Transverse colon (tissue), 4 donors: ENCODE data around the gene ATAD1.

Source experiments
- EP300 ChIP-seq: sonication (generic); formaldehyde crosslinking; IDR thresholded peaks from one replicate; pipeline ENCODE4 v1.6.1; 2017; ENCODE audit warnings: antibody characterized with exemption, low read depth
- POLR2A ChIP-seq: fragments of 450-650 bp; IDR thresholded peaks from one replicate; pipeline ENCODE4 v1.6.1; 2016; ENCODE audit warnings: antibody characterized with exemption, mild to moderate bottlenecking, moderate library complexity
- POLR2AphosphoS5 ChIP-seq, 3 donors: sonication (generic); formaldehyde crosslinking; IDR thresholded peaks; one replicate each; pipeline ENCODE4 v1.6.1; 2016; ENCODE audit warnings: antibody characterized with exemption in 3 of 3
- TF ChIP-seq, protein P1 (sequence below), 5 experiments: fragments of 200-600 bp in 3 of 5; fragments of 450-650 bp in 2 of 5; sonication (generic) in 3 of 5; IDR thresholded peaks; 1 replicate in 2 of 5; 2 replicates in 3 of 5; pipeline ENCODE4 v1.5.1; 2016 to 2017; ENCODE audit warnings: antibody characterized with exemption in 5 of 5, inconsistent platforms in 3 of 5, mild to moderate bottlenecking in 2 of 5, moderate library complexity in 1 of 5

DNA sequence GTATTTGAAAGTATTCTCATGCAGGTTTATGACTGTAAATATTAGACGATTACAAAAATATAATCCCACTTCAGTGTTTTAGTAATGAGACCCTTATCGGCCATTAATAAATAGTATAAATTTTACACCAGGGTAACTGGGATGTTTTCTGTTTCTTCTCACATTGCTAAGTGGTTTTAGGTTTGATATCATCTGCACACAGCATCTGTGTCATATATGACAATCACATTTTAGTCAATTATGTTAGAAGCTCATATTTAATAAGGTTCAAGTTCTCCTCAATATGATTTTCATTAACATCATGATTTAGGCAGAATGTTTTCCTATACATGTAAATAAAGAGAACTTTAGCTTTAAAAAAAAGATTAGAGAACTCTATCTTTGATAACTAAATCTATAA, 66.8 kb downstream of the ATAD1 start:
- TF ChIP-seq, protein P1, sequence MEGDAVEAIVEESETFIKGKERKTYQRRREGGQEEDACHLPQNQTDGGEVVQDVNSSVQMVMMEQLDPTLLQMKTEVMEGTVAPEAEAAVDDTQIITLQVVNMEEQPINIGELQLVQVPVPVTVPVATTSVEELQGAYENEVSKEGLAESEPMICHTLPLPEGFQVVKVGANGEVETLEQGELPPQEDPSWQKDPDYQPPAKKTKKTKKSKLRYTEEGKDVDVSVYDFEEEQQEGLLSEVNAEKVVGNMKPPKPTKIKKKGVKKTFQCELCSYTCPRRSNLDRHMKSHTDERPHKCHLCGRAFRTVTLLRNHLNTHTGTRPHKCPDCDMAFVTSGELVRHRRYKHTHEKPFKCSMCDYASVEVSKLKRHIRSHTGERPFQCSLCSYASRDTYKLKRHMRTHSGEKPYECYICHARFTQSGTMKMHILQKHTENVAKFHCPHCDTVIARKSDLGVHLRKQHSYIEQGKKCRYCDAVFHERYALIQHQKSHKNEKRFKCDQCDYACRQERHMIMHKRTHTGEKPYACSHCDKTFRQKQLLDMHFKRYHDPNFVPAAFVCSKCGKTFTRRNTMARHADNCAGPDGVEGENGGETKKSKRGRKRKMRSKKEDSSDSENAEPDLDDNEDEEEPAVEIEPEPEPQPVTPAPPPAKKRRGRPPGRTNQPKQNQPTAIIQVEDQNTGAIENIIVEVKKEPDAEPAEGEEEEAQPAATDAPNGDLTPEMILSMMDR (IDR thresholded peaks at IDR 0.05), result no peak
- TF ChIP-seq POLR2AphosphoS5 (IDR thresholded peaks at IDR 0.05) (no peak), POLR2A (no peak), EP300 (no peak)
